Kidney (tissue), 14 donors: ENCODE data around the gene KDM6A. TPM values are rescaled to one million over a fixed set of nuclear protein-coding genes. Genes with fewer than 3 reads are reported as not detected.

Experiments
- DNase-seq, 5 donors: peaks; one replicate each; pipeline ENCODE4 v3.0.0-alpha.2; 2013 to 2020
- FAIRE-seq: peaks from 2 replicates; lab custom pipeline; 2012; peaks lifted over from hg19 to GRCh38; lab: Jason Lieb, UNC
- H3K27ac ChIP-seq, 2 donors: one replicate each; pipeline ENCODE4 v1.7.0; 2013; ENCODE audit warnings: low read depth in 2 of 2, low read length in 2 of 2, inconsistent platforms in 1 of 2
- H3K27me3 ChIP-seq: one replicate; pipeline ENCODE4 v1.7.1; 2013; ENCODE audit warnings: low read length, inconsistent platforms; ENCODE audit not compliant: control insufficient read depth, insufficient read depth
- H3K36me3 ChIP-seq, 3 donors: one replicate each; pipeline versions ENCODE4 v1.7.0 to v1.7.1; 2013; ENCODE audit warnings: low read length in 3 of 3, control low read depth in 1 of 3, inconsistent platforms in 1 of 3; ENCODE audit not compliant: insufficient read depth in 3 of 3, control insufficient read depth in 2 of 3
- H3K4me1 ChIP-seq, 3 donors: one replicate each; pipeline versions ENCODE4 v1.7.0 to v1.7.1; 2013; ENCODE audit warnings: low read length in 3 of 3, inconsistent platforms in 1 of 3, low read depth in 1 of 3; ENCODE audit not compliant: control insufficient read depth in 2 of 3, insufficient read depth in 2 of 3
- H3K4me3 ChIP-seq, 3 donors: one replicate each; pipeline versions ENCODE4 v1.7.0 to v1.8.1; 2013; ENCODE audit warnings: low read length in 3 of 3, control low read depth in 1 of 3, inconsistent platforms in 1 of 3
- H3K9ac ChIP-seq, 3 donors: one replicate each; pipeline versions ENCODE4 v1.7.0 to v1.7.1; 2013; ENCODE audit warnings: low read length in 3 of 3, control low read depth in 1 of 3, inconsistent platforms in 1 of 3
- H3K9me3 ChIP-seq, 3 donors: one replicate each; pipeline versions ENCODE4 v1.7.0 to v1.7.1; 2013; ENCODE audit warnings: low read length in 3 of 3, control low read depth in 1 of 3, inconsistent platforms in 1 of 3; ENCODE audit not compliant: control insufficient read depth in 2 of 3, insufficient read depth in 1 of 3
- CTCF ChIP-seq: IDR thresholded peaks from 3 replicates; pipeline ENCODE4 v1.5.1; 2012; ENCODE audit warnings: mild to moderate bottlenecking, moderate library complexity, borderline replicate concordance; ENCODE audit not compliant: insufficient read depth; ENCODE audit errors: extremely low read depth
- intact Hi-C: fragments of 100-400 bp; cut with DNase I; formaldehyde crosslinking; loops from one replicate; pipeline ENCODE4 v1.11.1; 2022
- polyA plus RNA-seq: library from polyadenylated mRNA; stranded (reverse); fragments of 350-450 nt; fragmentation: Illumina TruSeq; extraction: RNeasy Lipid Tissue Mini Kit (QIAGEN cat#74804); gene quantifications from one replicate; pipeline ENCODE4 v1.2.3, GENCODE V29; 2014; ENCODE audit warnings: low read depth, low replicate concordance; ENCODE audit not compliant: insufficient read depth
- total RNA-seq: library from RNA; stranded (reverse); fragmentation: NEBNext Ultra II Directional; extraction: Animal tissue kit (Norgen Biotek cat#: 25700); gene quantifications from one replicate; pipeline ENCODE4 v1.2.1, GENCODE V29; 2021
- donor health status: control.
- donor health status: control.
- donor health status: control.
- donor health status: control.
- donor health status: control.
- donor health status: DM: yes; HTN: yes; CAD: no.
- donor health status: Normal renal cell carcinoma (clear cell type).

Gene KDM6A
- total and polyA plus RNA-seq, 2 donors from 2014 or later, result 7.7 to 40.8 TPM

DNA sequence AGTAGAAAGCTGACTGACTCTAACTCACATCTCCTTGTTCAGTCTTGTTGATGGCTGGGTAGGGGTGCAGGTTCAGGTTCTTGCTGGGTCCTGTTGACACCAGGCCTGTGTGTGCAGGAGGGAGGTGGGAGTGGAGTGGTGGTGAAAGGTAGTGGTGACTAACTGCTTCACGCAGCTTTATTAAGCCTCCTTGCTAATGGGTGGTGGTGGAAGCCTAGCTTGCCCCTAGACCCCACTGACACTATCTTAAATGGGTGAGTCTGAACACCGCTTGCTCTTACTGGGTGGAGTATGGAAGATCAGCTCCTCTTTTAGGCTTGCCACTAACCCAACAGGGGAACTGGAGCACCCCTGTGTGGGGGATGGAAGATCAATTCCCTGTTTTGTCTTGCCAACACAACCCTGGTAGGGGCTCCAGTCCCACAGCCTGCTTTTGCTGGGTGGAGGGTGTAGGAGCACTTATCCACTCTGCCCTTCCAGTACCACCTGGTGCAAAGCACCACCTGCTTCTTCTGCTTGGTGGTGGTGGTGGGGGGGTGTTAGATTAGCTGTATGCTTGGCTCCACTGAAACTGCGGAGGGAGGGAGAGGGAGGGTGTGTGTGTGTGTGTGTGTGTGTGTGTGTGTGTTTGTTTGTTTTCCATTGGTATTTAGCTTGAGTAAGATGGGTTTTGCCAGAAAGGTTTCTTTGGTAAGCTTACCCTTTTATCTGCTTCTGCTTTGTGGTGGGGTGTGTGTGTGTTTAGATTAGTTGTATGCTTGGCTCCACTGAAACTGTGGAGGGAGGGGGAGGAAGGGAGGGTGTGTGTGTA lies 25.6 kb downstream of the KDM6A start:
- no peak overlapping the region for H3K4me3 ChIP-seq
- no peaks in the 10 kb centered on the region for H3K9me3 ChIP-seq
- DNase-seq, result no peak
- no peak overlapping the region for H3K27ac ChIP-seq
- peaks cover 0 to 4% (median 0%) of the 10 kb centered on the region in 3 donors for H3K4me1 ChIP-seq
- H3K36me3 ChIP-seq, result no peaks in the 10 kb centered on the region
- no peak for TF ChIP-seq CTCF
- no peak overlapping the region for H3K9ac ChIP-seq
- intact Hi-C loops, result no loop called here
- FAIRE-seq, result no peak
- no peaks in the 10 kb centered on the region for H3K27me3 ChIP-seq

GRCh38 chrX:44899946-44900345 lies 27.0 kb downstream of the KDM6A start:
- TF ChIP-seq CTCF, result no peak
- Histone ChIP-seq H3K36me3 (no peaks in the 10 kb centered on the region), H3K27me3 (no peaks in the 10 kb centered on the region), H3K9me3 (no peaks in the 10 kb centered on the region), H3K4me1 (peaks cover 0 to 4% (median 0%) of the 10 kb centered on the region in 3 donors), H3K4me3 (no peak overlapping the region), H3K9ac (no peak overlapping the region), H3K27ac (no peak overlapping the region)
- intact Hi-C loops, result no loop called here
- DNase-seq (no peak), FAIRE-seq (no peak)

DNA sequence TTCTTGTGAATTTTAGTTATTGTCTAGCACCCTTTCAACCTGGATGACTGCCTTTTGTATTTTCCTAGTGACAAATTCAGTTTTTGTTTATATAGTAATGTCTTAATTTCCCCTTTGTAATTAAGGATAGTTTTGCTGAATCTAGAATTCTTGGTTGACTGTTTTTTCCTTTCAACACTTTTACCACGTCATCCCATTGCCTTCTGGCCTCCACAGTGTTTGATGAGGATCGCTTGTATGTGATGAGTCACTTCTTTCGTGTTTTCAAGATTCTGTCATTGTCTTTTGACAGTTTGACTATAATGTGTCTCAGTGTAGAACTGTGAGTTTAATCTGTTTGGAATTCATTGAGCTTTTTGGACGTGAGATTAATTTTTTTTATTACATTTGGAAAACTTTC lies 30.1 kb downstream of the KDM6A start:
- Histone ChIP-seq H3K9ac (no peak overlapping the region), H3K4me3 (no peak overlapping the region), H3K36me3 (no peaks in the 10 kb centered on the region), H3K9me3 (no peaks in the 10 kb centered on the region), H3K27ac (no peak overlapping the region), H3K4me1 (peaks cover 0 to 6% (median 0%) of the 10 kb centered on the region in 3 donors), H3K27me3 (no peaks in the 10 kb centered on the region)
- DNase-seq, result no peak
- no peak for FAIRE-seq
- intact Hi-C loops, result no loop called here
- no peak for TF ChIP-seq CTCF
